NCI-H2196 treated with DMSO at 0.1 percent for 48 hours (cell line): ENCODE data around the gene TBCD.

Experiments used
- DNase-seq: peaks from one replicate; lab custom pipeline; 2025; ENCODE audit not compliant: unreplicated experiment; lab: John Stamatoyannopoulos, UW

Gene TBCD

DNA sequence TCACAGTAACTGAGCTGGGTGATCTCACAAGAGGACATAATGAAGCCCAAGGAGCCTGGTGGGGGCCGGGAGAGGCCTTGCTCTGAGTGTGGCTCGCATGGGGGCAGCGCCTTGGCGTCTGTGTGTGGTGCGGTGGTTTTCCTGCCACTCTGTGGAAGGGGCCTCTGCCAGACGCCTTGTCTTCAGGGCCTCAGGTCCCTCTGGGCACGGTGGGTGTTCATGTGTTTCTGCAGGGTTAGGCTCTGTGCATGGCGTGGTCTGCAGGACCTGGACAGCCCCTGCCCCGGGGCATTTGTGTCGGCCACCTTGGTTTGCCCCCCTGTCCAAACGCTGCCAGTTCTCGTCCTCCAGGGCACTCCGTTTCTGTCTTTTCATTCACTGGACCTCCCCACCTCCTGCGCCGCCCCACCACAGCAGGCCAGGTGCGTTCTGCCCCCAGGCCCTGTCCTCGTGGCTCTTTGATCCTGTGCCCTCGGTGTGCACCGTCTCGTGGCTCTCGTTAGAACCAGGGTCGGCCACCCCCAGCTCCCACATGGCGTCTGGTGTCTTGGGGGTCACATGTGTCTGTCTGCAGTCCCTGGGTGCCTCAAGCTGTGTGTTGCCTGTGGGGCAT lies 131.7 kb downstream of the TBCD start:
- no peak for DNase-seq

DNA sequence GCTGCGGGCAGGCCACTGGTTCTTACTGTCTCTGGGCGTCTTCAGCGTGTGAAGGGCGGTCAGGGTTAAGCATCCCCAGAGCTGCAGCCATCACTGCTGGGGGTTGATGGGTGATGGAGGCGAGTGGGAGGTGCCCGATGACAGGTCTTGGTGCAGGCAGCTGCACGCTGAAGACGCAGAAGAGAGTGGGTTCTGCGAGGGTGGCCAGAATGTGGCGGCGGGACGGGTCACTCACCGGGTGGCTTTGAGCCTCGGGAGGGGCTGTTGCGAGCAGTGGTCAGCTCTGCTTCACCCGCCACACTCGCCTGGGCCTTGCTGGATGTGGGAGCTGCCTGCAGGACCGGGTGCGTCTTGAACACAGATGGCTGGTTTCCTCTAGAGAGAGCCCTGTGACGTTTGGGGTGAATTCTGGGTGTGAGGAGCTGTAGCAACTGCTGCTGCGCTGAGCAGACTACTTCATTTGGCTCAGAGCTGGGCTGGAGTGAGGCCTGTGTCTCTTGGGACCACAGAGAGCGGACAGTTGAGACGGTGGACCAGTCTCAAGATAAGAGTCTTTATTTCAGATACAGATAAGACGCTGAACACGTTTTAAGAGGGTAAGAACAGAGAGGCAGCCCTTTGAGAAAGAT lies 132.6 kb downstream of the TBCD start:
- DNase-seq, result no peak

DNA sequence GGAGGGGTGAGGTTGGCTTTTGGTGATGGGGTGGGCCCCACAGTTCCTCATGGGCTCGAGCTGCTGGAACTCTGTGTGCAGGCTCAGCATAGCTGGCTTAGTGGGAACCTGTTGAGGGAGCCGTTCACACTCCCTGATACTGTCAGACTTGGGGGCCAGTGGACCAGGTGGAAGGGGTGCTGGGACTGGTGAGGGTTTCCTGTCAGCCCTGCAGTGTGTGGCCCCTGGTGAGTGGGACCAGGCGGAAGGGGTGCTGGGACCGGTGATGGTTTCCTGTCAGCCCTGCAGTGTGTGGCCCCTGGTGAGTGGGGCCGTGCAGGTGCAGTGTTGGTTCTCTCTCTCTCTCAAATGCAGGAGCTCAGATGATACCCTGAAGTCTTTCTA lies 133.1 kb downstream of the TBCD start:
- no peak for DNase-seq

DNA sequence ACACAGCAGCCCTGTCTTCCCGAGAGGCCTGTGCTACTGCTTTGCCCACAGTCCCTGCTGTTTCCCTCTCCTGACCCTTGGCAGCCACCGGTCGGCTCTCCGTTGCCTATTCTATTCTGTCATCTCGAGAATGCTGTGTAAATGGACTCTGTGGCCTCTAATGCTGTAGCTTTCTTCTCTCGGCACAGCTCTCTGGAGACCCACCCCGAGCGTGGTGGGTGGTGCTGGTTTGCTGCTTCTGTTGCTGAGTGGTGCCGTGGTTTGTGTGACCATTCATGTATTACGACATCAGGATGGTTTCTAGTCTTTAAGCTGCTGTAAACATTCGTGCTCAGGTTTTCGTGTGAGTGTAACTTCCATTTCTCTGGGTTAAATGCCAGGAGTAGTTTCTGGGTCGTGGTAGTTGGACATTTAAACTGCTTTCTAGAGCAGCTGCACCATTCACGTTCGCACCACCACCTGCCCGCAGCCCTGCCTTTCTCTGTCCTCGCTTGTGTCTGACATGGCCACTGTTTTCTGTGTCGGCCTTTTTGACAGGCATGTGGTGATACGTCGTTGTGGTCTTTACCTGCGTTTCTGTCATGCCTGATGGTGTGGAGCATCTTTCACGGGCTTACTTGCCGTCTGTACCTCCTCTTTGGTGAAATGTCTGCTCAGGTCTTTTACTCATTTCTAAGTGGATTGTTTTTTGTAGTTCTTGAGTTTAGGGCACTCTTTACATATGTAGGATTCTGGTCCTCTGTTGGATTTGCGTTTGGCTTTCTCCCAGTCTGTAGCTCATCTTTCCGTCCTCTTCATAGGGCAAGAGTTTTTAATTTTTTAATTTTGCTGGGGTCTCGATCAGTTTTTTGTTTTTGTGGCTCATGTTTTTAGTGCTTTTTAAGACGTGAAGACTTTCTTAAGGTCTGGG lies 135.6 kb downstream of the TBCD start:
- DNase-seq, result no peak

DNA sequence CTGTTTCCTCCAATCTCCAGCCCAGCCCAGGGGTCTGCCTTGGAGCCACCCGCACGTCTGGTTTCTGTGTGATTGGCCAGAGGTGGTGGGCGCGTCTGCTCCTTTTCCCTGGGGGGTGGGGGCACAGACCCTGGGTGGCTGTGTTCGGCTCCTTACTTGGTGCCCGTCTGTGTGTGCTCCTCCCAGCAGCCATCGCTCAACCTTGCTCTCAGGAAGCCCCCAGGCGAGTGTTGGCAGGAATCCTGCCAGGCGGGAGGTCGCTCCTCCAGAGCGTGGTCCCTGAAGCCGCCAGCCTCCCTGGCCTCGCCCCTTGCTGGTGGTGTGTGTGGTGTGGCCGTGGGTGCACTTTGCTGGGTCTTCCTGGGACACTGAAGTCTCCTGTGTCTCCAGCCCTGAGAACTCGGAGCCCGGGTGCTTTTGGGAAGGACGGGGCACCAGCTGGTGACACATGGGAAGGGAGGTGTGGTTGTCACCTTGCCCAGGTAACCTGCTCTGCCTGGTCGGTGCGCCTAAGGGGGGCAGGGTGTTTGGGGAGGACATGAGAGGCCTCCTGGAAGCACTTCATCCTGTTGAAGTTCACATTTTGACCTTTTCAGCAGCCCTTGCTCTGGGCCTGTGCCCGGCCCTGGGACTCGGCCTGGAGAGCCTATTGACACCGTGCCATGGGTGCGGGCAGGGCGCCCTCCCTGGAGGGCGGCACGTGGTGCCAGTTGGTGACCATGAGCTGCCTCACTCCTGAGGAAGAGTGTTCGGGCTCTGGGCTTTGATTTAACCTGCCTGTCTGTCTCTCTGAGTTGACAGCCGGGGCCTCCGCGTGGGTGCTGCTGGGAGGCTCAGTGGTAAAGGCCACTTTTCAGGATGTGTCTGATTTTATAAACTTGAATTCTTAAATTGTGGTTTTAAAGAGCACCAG lies 137.0 kb downstream of the TBCD start:
- DNase-seq, result peak; percentile 78

DNA sequence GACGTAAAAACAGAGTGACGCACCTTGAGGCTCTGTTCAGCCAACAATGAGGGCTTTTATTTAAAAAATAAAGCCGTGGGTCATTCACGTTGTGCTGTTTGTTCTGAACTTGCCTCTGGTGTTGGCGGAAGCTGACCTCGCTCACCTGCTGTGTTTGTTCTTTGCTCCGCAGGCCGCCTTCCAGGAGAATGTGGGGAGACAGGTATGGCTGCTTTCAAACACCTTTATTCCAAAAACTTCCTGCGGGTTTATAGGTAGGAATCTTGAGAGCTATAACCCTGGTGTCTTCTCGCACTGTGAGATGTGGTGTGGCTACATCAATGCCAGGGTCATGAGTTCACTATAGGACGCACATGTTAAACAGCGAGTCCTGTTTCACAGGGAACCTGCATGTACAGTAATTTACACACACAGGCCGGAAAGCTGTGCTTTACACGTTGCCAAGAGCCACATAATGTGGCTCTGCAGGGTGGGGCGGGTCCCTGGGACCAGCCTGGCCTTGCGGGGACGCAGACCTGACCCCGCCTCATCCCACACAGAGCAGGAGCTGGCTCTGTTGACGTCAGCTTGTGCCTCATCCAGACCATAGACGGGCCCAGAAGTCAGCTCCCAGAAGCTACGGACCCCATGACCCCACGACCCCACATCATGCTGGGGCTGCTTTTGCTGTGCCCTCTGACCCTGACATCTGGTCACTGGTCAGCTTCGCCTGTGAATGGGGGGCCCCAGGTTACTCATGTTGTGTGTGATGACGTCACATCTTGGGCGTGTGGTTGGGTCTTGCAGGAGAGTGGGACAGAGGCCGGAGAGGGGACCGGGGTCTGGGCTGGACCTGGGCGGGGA lies 137.9 kb downstream of the TBCD start:
- DNase-seq, result peak; percentile 70

DNA sequence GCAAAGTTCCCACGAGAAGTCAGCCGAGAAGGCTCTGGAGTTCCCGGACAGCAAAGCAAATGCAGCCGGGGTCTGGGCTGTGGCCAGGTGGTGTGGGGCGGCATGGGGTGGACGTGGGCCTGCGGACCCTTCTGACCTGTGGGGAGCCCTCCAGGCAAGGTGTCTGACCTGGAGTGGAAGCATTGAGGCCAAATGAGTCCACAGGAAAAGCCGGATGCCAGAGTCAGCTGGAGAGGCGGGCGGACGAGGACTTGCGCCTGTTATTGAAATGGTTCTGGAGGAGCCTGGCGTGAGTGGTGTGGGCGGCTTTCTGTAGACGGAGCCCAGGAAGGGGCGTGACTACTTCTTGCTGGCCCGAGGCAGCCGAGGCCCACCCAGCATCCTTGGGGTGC lies 138.5 kb downstream of the TBCD start:
- no peak for DNase-seq

DNA sequence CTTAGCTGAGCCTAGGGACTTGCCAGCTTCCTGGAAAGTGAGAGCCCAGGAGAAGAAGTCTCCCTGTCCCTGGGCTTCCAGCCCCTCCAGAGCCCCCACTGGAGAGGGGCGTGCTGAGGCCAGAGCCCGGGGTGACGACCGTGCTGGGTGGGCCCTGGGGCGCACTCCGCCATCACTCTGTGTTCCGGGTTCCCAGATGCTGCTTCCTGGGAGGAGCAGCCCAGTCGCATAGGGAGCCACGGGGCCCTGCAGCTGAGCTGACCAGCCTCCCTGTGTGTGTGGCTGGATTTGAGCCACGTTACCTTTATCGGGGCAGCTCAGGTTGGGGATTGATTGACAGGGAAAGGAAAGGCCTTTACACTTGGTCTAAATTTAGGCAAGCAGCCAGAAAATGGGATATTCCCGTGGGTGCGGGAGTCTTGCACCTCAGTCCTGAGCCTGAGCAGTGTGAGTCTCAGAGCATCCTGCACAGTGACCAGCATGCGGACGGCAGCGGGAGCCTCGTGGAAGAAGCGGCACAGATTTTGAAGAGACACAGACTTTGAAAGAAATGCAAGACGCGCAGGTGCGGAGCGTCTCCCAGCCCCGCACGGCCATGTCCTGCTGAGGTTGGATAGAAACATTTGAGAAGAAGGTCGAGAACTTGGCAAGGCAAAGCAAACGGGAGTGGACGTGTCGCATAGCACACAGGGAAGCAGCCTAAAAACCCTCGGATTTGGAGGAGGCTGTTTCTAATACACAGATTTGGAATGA lies 139.2 kb downstream of the TBCD start:
- DNase-seq, result no peak

DNA sequence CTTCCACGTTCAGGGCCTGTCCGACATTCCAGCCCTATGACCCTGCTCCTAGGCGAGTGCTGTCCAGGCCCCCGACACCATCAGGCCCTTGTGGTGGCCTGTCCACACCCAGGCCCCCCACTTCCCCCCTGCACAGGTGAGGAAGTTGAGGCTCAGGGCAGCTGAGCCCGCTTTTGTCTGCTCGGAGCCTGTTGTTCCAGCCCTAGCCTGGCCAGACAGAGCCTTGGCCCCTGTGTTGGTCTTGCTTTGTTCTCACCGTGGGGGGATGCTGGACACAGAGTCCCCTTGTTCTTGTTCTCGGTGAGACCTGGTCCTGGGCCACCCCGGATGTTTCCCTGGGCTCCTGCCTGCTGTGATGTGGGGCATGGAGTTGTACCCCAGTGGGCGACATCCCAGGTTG lies 140.0 kb downstream of the TBCD start:
- no peak for DNase-seq

DNA sequence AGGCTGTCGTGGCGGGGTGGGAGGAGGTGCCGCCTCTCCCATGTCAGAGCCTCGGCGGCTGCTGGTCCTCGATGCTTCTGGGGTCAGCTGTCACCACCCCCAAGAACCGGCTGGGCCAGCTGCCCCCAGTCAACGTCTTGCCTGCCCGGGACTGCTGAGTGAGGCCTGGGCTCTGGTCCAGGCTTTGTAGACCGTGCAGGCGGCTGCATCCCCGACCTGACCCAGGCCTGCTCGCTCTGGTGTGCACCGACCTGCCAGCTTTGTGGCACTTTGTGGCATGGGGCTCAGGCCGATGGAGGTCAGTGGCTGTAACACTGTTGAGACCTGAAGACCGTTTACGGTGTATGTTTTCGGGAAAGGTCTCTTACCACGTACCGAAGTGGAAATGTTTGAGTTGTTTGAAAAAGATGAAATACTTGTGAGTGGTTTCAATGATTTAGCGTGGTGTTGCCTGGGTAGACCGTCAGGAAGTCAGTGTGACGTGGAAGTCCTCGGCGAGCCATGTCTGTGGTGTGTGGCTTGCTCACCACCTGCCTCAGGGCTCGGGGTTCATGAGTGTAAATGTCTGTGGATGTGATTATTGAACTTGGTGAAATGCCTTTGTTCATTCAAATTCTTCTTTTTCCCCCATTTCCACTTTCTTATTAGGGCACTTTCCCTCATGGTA lies 141.2 kb downstream of the TBCD start:
- no peak for DNase-seq

DNA sequence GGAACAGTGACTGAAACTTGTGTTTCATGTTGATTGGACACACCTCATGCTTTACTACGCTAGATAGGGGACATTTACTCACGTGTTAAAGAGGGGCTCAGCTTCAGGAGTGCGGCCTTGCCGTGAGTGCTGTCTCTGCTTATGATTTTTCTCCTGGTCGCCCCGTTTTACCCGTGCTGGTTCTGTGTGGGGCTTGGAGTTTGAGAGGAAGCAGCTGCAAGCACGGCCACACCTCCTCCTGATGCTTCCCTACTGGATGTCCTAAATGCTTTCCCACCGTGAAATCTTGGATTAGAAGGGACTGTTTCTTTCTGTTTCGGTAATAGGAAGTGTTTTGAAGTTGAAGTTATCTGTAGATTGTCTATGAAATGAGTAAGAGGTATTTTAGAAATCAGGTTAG lies 141.9 kb downstream of the TBCD start:
- DNase-seq, result no peak

DNA sequence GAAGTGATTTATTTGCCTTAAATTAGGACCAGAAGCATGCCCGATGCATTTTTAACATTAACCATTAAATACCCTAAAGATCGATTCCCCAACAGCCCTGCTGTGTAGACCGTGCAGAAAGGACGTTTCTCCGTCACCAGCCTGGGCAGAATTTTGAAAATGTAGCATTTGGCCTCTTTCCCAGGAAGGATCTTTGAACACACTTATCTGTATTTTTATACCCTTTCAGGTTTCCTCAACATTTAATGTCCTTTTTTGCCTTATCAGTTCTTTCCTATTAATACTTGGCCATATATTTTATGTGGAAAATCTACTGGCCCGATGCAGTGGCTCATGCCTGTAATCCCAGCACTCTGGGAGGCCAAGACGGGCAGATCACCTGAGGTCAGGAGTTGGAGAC lies 142.5 kb downstream of the TBCD start:
- no peak for DNase-seq

DNA sequence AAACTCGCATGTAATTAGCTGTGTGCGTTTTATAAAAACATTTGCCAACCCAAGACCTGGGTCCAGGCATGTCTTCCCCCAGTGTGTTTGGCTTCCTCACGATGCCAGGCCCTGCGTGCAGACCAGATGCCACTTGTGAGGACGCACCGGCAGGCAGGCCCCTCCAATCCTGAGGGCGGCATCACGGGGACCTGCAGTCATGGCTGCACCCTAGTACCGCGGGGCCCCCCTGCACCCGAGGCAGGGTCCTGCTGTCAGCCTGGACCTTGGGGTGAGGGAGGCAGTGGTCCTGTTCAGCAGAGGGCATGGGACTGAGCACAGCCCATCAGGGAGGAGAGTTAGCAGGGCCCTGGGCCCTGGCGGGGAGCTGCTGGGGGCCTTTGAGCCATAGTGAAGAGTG lies 143.2 kb downstream of the TBCD start:
- DNase-seq, result no peak

DNA sequence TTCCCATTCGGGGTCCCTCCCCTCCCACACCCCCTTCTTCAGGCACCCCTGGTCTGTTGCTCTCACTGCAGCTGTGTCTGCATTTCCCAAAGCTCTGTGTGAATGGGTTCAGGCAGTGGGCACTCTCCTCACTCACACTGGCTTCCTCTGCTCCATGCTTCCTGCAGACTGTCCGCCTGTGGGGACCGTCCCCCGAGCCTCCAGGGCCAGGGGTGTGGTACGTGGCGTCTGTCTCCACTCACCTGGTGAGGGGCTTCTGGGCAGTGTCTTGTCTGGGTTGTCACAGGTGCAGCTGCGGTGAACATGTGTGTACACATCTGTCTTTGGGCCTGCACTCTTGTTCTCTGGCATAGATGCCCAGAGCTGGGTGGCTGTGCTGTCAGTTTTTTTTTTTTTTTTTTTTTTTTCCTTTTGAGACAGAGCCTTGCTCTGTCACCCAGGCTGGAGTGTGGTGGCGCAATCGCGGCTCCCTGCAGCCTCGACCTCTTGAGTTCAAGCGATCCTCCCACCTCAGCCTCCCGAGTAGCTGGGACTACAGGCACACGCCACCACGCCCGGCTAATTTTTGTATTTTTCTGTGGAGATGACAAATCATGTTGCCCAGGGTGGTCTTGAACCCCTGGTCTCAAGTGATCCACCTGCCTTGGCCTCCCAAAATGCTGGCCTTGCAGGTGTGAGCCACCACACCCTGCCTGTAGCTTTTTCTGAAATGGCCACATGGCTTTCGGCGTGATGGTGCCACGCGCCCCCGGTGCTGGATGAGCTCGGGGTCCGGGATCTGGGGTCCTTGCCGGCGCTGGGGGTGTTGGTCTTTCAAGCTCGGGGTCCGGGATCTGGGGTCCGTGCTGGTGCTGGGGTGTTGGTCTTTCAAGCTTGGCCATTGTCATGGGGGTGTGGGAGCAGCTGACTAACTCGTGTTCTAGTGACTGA lies 144.5 kb downstream of the TBCD start:
- DNase-seq, result no peak

DNA sequence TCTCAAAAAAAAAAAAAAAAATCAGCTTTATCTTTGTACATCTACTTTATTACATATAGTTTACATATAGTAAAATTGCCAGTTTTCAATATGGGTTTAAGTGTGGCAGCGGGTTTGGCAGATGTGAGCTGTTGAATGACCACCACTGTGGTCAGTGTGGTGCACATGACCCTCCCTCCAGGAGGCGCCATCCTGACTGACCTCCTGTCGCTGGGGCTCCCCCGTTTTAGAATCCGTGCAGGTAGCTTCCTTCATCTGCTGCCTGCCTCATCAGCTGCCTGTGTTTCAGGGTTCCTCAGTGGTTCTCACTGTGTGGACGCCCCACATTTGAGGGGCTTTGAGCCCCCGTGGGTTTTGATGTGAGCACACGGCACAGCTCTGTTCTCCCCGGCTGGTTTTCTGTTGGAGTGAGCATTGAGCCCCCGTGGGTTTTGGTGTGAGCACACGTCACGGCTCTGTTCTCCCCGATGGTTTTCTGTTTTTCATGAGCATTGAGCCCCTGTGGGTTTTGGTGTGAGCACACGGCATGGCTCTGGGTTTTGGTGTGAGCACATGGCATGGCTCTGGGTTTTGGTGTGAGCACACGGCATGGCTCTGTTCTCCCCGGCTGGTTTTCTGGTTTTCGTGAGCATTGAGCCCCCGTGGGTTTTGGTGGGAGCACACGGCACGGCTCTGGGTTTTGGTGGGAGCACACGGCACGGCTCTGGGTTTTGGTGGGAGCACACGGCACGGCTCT lies 145.8 kb downstream of the TBCD start:
- no peak for DNase-seq

DNA sequence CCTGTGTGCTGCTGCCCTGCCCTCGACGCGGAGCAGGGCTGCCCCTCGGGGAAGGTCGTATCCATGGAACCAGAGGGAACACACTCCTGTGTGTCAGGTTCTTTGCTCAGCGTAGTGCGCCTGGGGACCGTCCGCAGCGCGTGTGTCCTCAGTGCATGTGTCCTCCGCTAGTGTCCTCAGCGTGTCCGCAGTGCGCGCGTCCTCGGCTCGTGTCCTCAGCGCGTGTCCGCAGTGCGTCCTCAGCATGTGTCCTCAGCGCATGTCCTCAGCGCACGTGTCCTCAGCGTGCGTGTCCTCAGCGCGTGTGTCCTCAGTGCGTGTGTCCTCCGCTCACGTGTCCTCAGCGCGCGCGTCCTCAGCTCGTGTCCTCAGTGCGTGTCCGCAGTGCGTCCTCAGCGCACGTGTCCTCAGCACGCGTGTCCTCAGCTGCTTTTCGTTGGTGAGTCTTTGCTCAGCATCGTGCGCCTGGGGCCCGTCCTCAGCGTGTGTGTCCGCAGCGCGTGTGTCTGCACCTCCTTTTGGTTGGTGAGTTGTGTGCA lies 147.2 kb downstream of the TBCD start:
- DNase-seq, result no peak

DNA sequence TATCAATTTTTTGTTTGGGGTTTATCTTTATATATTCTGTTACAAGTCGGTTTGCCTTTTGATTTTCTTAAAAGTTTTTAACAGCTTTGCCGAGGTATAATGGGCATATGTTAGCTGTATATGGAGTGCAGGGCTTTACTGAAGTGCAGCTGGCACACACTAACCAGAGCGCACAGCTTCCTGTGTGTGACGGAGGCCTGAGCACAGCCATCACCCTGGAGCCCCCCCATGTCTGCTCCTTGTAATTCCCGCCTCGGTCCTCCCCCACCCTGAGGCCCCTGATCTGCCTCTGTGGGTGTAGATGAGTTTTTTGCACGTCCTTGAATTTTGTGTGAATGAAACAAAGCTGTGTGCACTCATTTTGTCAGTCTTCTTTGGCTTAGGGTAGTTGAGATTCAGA lies 148.1 kb downstream of the TBCD start:
- DNase-seq, result no peak
